GM18870 (cell line): ENCODE results near the gene SUSD4.

Experiments used
- ATAC-seq: cut with Tn5 transposase; IDR thresholded peaks from one replicate; pipeline ENCODE4 v1.9.1; 2021; ENCODE audit warnings: moderate library complexity; ENCODE audit not compliant: unreplicated experiment

Gene SUSD4

DNA sequence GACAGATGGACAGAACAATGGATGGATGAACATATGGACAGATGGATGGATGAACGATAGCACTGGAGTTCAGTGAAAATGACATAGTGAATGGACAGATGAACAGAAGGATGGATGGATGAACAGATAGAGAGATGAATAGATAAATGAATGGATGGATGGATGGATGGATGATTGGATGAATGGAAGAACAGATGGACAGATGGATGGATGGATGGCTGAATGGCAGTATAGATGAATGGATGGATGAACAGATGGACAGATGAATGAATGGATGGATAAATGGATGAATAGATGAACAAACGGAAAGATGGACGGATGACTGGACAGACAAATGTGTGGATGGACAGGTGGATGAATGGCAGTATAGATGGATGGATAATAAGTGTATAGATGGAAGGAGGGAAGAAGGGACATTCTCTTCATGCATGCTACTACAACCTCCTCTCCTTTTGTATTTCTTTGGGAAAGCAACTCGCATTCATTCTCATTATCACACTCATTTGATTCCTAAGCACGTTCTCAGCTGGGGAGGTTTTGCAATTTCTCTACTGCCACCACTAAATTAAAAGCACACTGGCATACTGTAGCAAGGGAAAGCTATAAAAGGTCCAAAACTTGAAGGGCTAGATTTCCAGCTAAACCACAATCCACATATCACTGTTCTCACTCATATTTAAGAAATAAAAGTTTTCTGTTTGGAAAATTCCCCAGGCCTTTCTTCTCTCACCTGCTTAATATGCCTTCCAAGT is 34.1 kb downstream of the SUSD4 start:
- no peak for ATAC-seq

- ATAC-seq = no peak
Measured at GRCh38 chr1:223329252-223329651, 34.7 kb downstream of the SUSD4 start.

- no peak for ATAC-seq
Measured at GRCh38 chr1:223328566-223328965, 35.4 kb downstream of the SUSD4 start.

DNA sequence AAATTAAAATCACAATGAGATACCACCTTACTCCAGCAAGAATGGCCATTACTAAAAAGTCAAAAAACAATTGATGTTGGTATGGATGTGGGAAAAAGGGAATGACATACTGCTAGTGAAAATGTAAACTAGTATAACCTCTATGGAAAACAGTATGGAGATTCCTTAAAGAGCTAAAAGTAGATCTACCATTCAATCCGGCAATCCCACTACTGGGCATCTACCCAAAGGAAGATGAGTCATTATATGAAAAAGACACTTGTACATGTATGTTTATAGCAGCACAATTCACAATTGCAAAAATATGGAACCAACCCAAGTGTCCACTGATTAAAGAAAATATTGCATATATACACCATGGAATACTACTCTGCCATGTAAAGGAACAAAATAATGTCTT is 37.2 kb downstream of the SUSD4 start:
- no peak for ATAC-seq

GRCh38 chr1:223323491-223324484 is 40.2 kb downstream of the SUSD4 start:
- ATAC-seq = no peak

- no peak for ATAC-seq
Measured at GRCh38 chr1:223322868-223323267, 41.1 kb downstream of the SUSD4 start.

GRCh38 chr1:223320959-223321358 is 43.0 kb downstream of the SUSD4 start:
- no peak for ATAC-seq

- ATAC-seq = no peak
Measured at GRCh38 chr1:223319905-223320580, 43.9 kb downstream of the SUSD4 start.

GRCh38 chr1:223319398-223319797 is 44.6 kb downstream of the SUSD4 start:
- no peak for ATAC-seq

GRCh38 chr1:223316082-223316481 is 47.9 kb downstream of the SUSD4 start:
- ATAC-seq = no peak

DNA sequence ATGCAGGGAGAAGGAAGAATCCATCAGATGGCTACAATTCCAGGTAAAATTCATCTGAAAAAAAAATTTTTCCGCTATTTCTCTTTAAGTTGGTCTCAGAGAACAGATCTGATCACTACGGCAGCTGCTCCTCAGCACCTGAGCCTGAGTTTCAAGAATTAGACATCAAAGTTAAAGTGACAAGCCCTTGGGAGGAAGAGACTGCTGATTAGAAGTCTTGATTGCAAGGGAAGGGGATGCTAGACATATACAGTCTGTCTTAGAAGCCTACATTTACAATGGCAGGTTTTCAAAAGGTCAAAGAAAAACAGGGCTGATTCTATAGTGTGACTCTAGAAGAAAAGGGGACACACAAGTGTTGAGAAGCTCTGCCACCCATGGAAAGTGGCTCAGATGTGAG is 48.3 kb downstream of the SUSD4 start:
- ATAC-seq = no peak

GRCh38 chr1:223313415-223313754 is 50.6 kb downstream of the SUSD4 start:
- ATAC-seq = no peak

DNA sequence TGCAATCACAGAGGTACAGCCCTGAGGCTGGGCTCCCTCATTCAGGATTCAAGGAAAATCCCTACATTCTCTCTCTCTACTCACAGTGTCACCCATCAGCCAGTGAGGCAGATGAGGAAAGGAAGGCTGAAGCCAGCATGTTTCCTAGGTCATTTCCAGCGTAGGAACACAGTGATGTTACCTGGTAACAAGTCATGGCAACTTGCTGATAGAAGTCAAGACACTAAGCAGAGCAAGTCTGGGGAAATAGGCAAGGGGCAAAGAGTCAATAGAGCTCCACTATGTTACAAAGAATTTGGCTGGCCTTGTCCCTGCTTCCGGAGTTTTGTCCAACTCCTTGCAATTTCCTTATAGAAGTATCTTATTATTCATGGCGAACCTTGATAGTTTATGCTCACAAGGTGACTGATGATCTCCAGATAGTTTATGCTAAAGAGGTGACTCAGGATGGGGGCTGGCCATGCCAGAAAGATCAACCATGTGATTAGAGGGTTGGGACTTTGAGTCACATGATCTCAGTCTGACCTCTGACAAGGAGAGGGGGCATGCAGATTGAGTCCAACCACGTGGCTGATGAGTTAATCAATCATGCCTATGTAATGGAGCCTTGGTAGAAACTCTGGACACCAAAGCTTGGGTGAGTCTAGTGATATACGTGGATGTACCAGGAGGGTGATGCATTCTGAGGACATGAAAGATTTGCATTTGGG is 51.1 kb downstream of the SUSD4 start:
- no peak for ATAC-seq

- ATAC-seq = no peak
Measured at GRCh38 chr1:223312273-223312672, 51.7 kb downstream of the SUSD4 start.

GRCh38 chr1:223311826-223312225 is 52.1 kb downstream of the SUSD4 start:
- no peak for ATAC-seq

DNA sequence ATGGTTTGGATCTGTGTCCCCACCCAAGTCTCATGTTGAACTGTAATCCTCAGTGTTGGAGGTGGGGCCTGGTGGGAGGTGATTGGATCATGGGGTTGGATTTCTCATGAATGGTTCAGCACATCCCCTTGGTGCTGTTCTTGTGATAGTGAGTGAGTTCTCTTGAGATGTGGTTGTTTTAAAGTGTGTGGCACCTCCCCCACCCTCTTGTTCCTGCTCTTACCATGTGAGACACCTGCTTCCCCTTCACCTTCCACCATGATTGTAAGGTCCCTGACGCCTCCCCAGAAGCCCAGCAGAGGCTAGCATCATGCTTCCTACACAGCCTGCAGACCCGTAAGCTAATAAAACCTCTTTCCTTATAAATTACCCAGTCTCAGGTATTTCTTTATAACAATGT is 55.8 kb downstream of the SUSD4 start:
- no peak for ATAC-seq

- ATAC-seq = no peak
Measured at GRCh38 chr1:223307544-223307943, 56.4 kb downstream of the SUSD4 start.

DNA sequence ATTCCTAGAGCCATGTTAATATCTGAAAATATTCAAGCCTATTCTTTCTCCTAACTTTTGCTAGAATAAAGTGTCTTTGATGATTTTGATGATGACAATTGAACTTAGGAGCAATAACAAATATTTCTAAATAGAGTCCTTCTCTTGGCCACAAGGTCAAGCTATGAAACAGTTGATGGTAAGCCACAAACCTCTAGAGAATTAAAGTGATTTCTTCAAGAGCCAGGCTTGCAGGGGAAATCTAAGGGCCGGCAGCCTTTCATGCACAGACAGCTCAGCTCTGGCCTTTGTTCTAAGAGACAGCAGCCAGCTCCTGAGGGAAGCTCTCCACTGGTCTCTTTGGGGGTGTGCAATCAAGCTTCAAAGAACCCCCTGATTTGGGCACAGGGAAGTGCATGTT is 59.0 kb downstream of the SUSD4 start:
- ATAC-seq = no peak

DNA sequence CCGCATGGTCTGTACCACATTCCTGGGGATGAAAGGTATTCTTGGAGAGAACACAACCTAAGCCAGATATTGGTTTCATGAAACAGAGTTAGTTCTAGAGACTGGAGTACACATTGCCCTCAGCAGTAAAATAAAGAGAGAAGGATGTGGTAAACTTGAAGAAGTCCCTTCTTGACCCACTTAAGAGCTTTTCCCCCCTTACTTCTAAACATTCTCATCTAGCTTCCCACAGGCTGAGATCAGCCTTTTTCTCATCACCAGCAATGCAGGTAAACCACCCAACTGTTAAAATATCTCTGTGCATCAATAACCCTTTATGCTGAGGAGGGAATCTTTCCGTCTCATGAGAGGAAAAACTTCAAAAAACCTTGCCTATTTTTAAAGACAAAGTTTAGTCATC is 62.6 kb downstream of the SUSD4 start:
- no peak for ATAC-seq

GRCh38 chr1:223299553-223299952 is 64.4 kb downstream of the SUSD4 start:
- no peak for ATAC-seq

- no peak for ATAC-seq
Measured at GRCh38 chr1:223298701-223299100, 65.3 kb downstream of the SUSD4 start.
